GM18858 (cell line): ENCODE measurements around the gene BCL2.
"Not testable (repeated sequence)": the region's sequence is repeated elsewhere in the genome, so short reads cannot be mapped to it uniquely, and the experiment has no call there.

Experiments used
- ATAC-seq: cut with Tn5 transposase; IDR thresholded peaks from one replicate; pipeline ENCODE4 v1.9.1; 2021; ENCODE audit not compliant: unreplicated experiment

BCL2 gene

DNA sequence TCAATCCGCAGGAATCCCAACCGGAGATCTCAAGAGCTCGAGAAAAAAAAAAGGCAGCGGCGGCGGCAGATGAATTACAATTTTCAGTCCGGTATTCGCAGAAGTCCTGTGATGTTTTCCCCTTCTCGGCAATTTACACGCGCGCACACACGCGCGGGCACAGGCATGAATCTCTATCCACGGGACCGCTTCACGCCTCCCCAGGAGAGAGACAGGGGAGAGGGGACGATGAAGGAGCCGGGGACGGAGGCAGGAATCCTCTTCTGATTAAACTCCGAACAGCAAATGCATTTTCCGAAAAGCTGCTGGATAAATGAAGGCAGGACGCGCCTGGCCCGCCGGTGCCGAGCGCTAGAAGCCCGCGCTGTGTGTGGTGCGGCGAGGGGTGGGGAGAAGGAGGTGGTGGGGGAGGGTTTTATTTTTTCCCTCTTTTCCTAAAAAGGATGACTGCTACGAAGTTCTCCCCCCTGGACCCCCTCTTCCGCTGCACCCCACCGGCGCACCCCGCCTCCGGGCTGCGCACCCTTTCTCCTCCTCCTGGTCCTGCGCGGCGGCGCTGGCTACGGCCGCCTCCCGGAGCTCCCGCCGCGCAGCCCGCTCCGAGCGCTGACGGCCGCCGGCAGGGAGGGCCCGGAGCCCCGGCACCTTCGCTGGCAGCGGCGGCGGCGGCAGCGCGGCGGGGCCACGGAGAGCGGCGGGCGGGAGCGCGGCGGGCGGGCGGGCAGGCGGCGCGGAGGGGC, at the start of gene BCL2:
Gene BCL2, minus strand, starts transcription at position 387 of the 740 bp plus-strand sequence.
- ATAC-seq: peak; percentile 3

DNA sequence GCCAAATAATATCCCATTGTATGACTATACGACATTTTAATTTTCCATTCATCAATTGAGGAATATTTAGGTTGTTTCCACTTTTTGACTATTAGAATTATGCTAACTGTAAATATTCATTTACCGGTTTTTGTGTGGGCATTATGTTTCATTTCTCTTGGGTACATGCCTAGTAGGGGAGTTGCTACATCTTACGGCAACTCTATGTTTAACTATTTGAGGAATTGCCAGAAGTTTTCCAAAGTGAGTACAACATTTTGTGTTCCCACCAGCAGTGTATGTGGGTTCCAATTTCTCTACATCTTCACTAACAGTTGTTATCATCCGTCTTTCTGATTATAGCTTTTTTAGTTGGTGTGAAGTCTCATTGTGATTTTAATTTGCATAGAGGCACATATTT, 49.0 kb upstream of the BCL2 start:
- no peak for ATAC-seq

DNA sequence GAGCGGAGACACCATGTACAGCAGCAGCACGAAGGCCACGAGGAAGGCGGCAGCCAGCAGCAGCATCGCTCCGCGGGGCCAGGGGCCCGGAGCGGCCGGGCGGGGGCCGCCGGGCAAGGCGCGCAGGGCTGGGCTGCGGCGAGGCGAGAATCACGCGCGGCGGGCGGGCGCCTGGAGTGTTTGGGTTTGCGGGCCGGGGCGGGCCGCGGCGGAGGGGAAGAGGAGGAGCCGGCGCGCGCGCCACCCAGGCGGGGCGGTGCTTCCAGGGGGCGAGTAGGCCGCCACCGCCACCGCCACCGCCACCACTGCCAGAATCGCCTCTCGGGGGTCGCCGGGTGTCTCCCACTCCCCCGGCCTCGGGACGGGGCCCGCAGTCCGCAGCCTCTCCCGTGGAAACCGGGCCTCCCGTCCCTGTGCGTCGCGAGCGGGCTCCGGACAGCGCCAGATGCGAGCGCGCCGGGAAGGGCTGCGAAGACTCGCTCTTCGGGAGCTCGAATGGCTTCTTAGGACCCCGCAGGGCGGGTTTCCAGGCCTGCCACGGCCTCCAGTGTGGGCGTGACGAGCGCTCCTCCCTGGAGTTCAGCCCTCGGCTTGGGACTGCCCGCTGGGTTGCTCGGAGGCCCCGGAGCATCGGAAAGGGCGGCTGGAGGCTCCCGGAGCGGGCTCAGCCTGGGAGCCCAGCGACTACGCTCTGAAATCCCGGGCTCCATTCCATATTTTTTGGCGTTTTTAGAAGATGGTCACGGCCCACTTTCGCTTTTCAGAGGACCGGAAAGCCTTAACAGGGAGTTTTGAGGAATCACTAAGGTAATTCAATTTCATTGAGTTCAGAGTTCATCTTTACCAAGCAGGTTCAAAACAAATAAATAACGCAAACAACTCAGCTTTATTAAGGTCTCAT, 47.7 kb upstream of the BCL2 start, which contains the start of gene KDSR:
Gene KDSR, minus strand, starts transcription at position 154 of the 901 bp plus-strand sequence. Its CDS starts 88 bp downstream, at position 66.
- peak; percentile 83 for ATAC-seq

DNA sequence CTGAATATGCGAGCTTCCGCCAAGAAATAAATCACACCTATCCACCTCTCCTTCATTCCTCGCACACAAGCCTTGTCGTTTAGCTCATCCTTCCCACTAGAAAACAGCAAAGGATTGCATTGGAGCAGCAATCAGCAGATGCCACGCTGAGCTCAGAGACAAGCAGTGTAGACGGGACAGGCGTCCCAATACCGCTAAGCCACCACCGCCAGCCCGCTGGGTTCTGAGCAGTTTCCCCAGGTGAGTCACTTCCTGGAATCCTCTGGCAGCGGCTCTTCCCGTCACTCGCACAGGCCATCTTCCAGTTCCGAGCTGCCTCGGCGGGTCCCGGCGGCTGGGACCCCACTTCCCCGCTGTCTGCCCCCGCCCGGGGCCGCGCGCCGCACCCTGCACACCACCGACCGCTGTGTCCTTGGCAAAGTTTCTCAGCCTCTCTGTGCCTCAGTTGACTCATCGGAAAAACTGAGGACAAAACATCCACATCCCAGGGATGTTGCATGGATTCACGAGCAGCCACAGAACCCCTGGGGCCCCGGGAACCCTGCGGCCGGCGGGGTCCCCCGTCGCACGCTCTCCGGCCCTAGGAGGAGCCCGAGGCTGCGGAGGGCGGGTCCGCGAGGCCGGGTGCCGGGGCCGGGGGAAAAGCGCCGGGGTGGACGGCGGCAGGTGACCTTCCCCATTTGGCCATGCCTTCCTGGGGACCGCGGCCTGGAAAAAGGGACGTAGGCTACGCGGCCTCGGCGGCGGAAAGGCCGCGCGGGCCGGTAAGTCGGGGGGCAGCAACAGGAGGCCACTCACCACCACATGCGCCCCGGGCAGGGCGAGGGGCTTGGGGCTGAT, 46.9 kb upstream of the BCL2 start:
- ATAC-seq: no peak

DNA sequence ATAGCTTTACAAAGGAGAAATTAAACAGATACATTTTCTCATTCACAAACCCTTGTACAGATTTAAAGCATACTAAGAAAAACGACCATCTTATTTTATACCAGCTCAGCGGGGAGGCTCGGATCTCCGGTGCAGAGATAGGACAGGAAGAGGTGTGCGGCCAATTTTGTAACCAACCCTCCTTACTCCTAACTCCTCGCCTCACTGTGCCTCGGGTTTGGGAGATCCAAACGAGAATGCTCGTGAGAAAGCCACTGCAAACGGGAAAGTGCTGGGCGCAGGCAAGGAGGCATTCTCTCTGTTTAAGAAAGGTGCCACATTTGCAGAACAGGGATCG, 46.3 kb upstream of the BCL2 start:
- no peak for ATAC-seq

DNA sequence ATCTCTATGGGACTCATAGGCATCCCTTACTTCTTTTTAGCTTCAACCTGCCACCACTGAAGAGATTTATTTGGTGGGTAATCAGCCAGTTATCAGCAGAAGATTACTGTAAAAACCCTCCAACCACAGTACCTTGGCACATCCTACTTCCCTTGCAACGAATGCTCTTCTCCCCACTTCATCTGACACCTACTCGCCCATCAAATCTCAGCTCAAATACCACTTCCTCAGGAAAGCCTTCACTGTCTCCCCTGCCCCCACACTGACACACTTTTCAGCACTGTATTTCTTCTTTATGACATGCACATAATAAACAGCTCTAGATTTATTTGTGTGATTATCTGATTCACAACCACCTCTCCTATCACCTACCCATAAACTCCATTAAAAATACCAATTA, 44.4 kb upstream of the BCL2 start:
- no peak for ATAC-seq

DNA sequence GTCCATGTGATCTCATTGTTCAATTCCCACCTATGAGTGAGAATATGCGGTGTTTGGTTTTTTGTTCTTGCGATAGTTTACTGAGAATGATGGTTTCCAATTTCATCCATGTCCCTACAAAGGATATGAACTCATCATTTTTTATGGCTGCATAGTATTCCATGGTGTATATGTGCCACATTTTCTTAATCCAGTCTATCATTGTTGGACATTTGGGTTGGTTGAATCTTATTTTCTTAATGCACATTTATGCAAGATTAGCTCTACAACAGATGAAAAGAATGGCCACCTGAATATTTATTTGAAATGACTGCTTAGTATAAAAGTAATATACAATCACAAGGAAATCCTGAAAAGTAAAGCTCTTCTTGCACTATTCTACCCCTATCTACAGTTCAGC, 43.9 kb upstream of the BCL2 start:
- not testable (repeated sequence) for ATAC-seq

DNA sequence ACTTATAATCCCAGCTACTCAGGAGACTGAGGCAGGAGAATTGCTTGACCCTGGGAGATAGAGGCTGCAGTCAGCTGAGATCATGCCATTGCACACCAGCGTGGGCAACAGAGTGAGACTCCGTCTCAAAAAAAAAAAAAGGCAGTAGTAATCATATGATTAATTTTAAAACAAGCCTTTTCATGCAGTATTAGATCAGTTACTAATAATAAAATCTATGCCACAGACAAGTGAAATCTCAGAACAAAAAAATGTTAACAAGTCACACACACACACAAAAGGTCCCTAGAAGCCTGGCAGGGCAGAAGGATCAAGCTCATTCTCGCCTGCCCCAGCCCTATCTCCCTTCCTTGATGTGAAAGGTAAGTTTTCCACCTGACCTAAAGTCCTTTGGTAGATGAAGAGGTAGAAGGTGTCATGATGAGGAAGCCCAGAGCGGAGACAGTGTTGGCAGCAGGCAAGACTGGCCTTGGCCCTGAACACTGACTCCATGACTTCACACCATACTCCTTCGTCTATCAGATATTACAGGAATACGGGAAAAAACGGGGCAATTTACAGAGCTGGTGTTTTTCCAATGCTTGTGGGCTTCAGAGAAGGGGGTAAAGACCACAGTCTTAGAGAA, 36.8 kb upstream of the BCL2 start:
- no peak for ATAC-seq

DNA sequence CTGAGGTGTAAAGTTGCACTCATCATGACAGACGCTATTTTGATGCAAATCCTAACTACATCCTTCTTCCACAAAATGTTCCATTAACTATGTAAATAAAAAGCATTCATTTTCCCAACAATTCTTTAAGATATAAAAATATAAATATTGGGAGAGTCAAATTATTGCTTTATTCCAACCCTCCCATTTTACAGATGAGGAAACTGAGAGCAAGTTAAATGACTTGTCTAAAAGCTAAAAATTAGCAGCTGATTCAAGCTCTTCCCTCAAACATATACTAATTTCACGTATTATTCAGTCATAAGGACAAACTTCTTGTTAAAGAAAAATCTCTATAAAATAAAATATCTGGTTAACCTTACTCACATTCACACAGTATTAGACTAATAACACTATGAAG, 30.7 kb upstream of the BCL2 start:
- ATAC-seq: no peak

DNA sequence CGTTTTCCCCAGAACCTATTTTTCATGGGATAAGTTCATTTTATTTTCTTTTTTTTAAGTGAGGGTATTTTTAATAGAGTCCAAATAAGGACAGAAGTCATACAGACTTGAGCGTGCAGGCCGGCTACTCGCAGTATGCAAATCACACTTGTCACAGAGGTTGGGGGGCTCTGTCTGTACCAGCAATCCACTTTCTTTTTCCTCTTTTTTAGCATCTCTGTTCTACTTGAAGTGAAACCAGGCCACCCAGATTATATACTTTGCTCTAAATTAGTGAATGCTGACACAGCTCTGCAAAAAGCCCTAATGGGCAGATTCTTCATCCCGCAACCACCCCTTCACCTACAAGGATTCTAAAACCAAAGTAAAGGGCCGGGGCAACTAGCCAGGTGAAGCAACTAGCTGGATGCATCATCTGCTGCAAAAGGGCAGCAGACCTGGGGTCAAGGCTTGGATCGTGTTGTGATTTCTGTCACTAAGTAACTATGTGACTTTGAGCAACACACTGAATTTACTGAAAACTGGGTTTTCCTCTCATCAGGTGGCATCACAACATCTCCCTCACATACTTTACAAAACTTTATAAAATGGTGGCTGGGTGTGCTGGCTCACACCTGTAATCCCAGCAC, 29.1 kb upstream of the BCL2 start:
- peak; percentile 54 for ATAC-seq

DNA sequence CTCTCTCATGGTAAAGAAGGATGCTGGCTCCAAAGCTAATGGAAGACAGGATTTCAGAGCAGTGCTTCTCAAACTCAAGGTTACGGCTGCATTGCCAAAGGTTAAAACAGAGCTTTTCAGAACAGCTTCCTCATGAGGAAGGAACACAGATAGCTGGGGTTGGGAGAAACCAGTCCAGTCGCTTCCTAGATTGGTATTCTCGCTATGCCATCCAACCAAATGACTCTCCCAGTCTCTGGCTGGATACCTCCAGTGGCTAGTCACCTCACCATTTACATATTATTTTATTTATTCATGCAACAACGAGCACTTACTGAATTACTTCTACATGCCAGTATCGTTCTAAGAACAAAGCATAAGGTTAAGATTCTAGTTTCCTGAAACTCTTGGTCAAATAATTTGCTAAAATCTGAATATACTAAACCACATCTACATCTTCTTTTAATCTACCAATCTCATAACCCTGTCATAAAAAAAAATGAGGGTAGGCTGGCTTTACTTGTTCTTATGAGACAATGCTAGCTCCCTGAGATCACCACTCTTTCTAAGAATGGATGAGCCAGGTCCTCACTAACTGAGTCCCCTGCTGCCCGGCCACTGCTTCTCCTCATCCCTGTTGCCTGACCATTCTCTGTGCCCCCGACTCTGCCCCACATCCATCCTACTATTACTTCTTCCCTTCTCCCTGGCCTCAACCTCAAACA, 27.1 kb upstream of the BCL2 start:
- ATAC-seq: no peak

DNA sequence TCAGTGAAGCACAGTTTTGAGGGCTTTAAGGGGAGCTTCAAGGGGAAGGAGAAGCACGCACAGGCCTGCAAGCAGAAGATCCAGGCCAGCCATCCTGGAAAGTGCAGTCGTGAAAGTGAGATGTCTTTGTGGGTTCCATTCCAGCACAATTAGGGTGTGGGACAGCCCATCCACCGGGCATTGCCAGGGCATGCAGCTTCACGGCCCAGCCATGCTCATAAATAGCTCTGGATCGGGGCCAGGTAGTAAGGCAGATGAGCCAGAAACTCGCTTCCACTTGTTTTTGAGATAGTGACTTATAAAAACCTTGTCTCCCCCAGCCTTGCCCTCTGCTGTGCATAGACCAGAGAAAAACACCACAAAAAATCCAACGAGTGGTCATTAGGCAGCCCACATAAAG, 26.5 kb upstream of the BCL2 start:
- no peak for ATAC-seq

DNA sequence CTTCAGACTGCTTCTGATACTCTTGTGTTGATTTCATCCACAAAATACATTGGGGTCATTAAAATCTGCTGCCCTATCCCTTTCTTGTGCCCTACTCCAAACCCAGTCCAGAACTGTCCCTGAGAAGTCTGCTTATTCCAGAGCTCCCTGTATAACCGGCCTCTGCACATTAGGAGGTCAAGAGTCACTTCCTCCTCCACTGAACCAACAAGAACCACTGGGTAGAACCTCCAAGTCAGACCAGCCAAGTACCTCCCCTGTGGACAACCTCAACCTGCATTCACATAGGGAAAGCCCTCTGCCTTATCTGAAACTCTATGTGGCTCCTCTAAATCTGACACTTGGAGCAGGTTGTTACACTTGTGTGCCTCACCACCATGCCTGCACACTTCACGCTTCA, 25.3 kb upstream of the BCL2 start:
- no peak for ATAC-seq

DNA sequence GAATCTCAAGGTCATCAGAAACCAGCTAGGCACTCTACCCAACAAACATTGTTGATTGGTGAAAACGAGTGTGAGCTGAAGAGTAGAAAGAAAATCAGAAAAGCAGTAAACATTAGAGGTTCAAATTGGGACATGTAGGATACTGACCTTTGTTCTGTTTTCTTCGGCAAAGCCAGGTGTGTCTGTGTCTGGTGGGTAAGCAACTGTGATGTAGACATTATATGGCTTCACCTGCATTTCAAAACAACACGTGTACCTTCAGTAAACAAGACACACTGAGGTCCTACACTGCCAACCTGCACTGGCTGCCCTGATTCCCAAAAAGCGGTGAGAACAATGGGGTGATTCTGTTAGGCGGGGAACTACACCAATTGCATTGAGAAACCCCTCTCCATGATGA, 24.7 kb upstream of the BCL2 start:
- no peak for ATAC-seq

DNA sequence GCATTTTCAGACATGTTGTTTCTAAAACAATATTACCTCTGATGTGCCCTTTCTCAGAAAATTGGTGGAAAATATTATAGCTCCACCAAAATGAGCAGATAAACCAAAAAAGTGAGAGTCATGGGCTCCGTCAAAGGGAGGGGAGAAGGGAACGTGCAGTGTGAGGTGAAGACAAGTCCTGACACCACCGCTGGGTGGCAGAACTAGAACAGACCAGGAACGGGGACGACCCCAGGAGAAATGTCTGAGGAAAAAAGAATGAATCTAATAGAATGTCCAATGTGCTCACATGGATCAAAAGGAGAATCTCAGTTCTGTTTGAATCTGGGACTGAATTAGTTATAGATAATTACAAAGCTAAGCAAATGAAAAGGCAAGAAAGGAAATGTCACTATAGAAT, 22.6 kb upstream of the BCL2 start:
- ATAC-seq: no peak

DNA sequence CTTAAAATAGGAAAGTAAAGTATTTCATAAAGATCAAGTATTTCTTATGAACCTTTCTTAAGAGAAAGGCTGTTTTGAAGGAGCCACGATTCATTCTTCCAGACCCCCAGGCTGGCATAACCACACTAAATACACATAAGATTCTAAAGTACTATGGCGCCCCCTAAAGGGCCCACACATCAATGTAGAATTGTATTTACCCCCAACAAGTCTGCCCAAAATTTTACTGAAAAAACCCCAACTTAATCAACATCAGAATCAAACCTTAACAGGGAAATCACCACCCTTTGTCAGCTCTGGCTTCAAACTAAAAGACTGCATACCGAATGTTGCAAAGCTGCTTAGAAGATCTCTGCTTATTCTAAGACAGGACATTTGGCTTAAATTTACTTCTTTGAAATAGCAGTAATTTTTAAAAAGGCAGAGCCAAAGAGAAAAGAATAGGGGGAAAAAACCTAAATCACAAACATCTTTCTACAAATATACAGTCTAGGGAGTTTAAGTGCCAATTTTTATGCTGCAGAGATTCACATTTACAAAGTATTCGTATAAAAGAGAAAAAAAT, 20.4 kb upstream of the BCL2 start:
- no peak for ATAC-seq

DNA sequence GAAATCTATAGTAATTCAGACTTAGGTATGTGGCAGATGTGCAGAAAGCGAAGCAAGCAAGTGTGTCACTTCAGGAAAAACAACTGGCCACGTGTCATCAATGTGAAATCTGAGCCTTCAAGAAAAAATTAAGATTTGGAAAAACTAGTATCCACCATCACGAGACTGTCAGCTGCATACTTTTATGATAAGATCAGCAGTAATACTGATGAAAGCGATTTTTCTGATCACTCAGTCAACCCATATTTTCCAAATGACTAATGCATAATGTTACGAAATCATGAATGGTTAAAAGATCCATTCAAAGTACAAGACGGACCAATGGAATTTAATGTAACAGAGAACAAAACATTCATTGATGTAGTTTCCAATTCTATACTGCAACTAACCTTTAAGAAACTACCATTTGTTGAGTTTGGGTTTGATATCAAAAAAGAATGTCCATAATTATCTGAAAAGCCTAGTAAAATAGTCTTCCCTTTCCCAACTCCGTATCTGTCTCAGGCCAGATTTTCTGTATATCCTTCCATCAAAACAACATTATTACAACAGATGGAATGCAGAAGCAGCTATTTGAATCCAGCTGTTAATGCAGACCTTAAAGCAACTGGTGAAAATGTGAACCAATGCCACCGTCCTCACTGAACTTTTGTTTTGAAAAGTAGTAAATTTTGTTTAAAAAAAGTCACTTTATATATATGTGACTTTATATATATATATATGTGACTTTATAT, 17.0 kb upstream of the BCL2 start:
- no peak for ATAC-seq

DNA sequence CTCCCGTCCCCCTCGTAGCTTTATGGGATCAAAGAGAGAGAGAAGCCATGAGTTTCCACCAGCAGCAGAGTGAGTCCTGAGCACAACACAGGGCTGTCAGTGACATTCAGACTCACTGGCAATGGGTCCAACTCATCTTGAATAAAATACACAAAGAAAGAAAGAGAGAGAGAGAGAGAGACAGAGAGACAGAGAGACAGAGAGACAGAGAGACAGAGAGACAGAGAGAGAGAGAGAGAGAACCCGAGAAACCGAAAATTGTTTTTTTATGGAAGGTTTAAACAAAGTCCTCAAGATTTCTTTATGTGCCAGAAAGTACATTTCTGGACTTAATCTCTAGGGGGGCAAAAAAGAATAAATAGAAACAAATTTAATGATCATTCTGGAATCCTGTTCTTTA, 11.5 kb upstream of the BCL2 start:
- no peak for ATAC-seq
